Esophagus muscularis mucosa (tissue), 4 donors: ENCODE results near the gene TXNDC16. TPM values are rescaled to one million over a fixed set of nuclear protein-coding genes. Genes with fewer than 3 reads are reported as not detected.

ENCODE experiments used
- DNase-seq: peaks from one replicate; pipeline ENCODE4 v3.0.0-alpha.2; 2017; ENCODE audit errors: extremely low spot score
- H3K27ac ChIP-seq, 4 donors: fragments of 200-600 bp; sonication (generic); replicated peaks in 1 of 4; 1 replicate in 3 of 4; 2 replicates in 1 of 4; pipeline ENCODE4 v1.5.1; 2016 to 2019; ENCODE audit warnings: mild to moderate bottlenecking in 1 of 4
- H3K27me3 ChIP-seq, 4 donors: fragments of 200-600 bp; sonication (generic); one replicate each; pipeline versions ENCODE4 v1.5.1 to v1.6.0; 2016 to 2019
- H3K36me3 ChIP-seq, 4 donors: fragments of 200-600 bp; sonication (generic); one replicate each; pipeline ENCODE4 v1.5.1; 2016 to 2019
- H3K4me1 ChIP-seq, 4 donors: fragments of 200-600 bp; sonication (generic); one replicate each; pipeline ENCODE4 v1.5.1; 2016 to 2019
- H3K4me3 ChIP-seq, 4 donors: fragments of 200-600 bp; sonication (generic); 1 replicate in 2 of 4; 2 replicates in 2 of 4; pipeline ENCODE4 v1.5.1; 2016 to 2019; ENCODE audit warnings: mild to moderate bottlenecking in 4 of 4, moderate library complexity in 1 of 4
- H3K9me3 ChIP-seq, 4 donors: fragments of 200-600 bp; sonication (generic); 1 replicate in 3 of 4; 2 replicates in 1 of 4; pipeline ENCODE4 v1.5.1; 2016 to 2019
- CTCF ChIP-seq, 3 experiments: fragments of 200-600 bp in 2 of 3; fragments of 450-650 bp in 1 of 3; sonication (generic) in 2 of 3; IDR thresholded peaks; one replicate each; pipeline ENCODE4 v1.5.1; 2017 to 2019; ENCODE audit warnings: antibody characterized with exemption in 3 of 3, mild to moderate bottlenecking in 2 of 3, moderate library complexity in 1 of 3
- EP300 ChIP-seq: sonication (generic); formaldehyde crosslinking; IDR thresholded peaks from one replicate; pipeline ENCODE4 v1.6.1; 2017; ENCODE audit warnings: antibody characterized with exemption
- POLR2A ChIP-seq: fragments of 450-650 bp; IDR thresholded peaks from one replicate; pipeline ENCODE4 v1.6.1; 2017; ENCODE audit warnings: antibody characterized with exemption, moderate library complexity, mild to moderate bottlenecking, low read depth
- POLR2AphosphoS5 ChIP-seq, 2 donors: sonication (generic); formaldehyde crosslinking; IDR thresholded peaks; one replicate each; pipeline ENCODE4 v1.6.1; 2017; ENCODE audit warnings: antibody characterized with exemption in 2 of 2
- WGBS: methylation state at CpG from one replicate; pipeline ENCODE4 v1.1.5; 2018; 5-methylcytosine and 5-hydroxymethylcytosine counted together
- intact Hi-C: fragments of 100-400 bp; cut with DNase I; formaldehyde crosslinking; loops from one replicate; pipeline ENCODE4 v1.15.1; 2023
- total RNA-seq, 4 donors: library from RNA; depleted of rRNA; stranded (reverse); fragments of >200 nt; gene quantifications; one replicate each; pipeline versions ENCODE4 v1.1.0 to v1.2.1, GENCODE V29; 2016

Gene TXNDC16
- total RNA-seq = 10 to 100 TPM in 3 of 4 donors, 1 to 10 TPM in 1; 6.5 to 12.5 (median 11.8) TPM

GRCh38 chr14:52552063-52552988 lies at the start of gene TXNDC16, which contains the start of gene GPR137C:
TXNDC16 (minus strand) TSS chr14:52552505; CDS start chr14:52543557, 8,948 bp downstream.
GPR137C (plus strand) TSS chr14:52552836; CDS start chr14:52553148, 312 bp downstream.
- WGBS = 1% methylated on average over 26 of the region's 81 CpGs
- peak; percentile 100 for DNase-seq
- H3K27me3 ChIP-seq = no peaks in the 10 kb centered on the region
- intact Hi-C loops = loop anchor here (5.0 kb wide), 2 partner anchors 140 to 600 kb away; partner anchors contain the start of gene DDHD1
- peak within 1 kb of the TSS; percentile 74 to 91 (median 82) for H3K4me3 ChIP-seq
- H3K4me1 ChIP-seq = peaks cover 17 to 28% (median 28%) of the 10 kb centered on the region in 4 donors
- no peaks in the 10 kb centered on the region for H3K36me3 ChIP-seq
- TF ChIP-seq CTCF (IDR thresholded peaks at IDR 0.05) (peak in 1 of 3 experiments; percentile 14), EP300 (no peak), POLR2AphosphoS5 (IDR thresholded peaks at IDR 0.05) (peak; percentile 98 to 99), POLR2A (peak; percentile 64)
- no peaks in the 10 kb centered on the region for H3K9me3 ChIP-seq
- H3K27ac ChIP-seq = peak within 1 kb of the TSS; percentile 86 to 96 (median 94)

GRCh38 chr14:52599974-52600373 lies 47.7 kb upstream of the TXNDC16 start:
- Histone ChIP-seq H3K9me3 (peaks cover 0 to 12% (median 8%) of the 10 kb centered on the region in 4 donors), H3K27ac (no peak overlapping the region), H3K4me3 (no peak overlapping the region), H3K36me3 (no peaks in the 10 kb centered on the region), H3K27me3 (no peaks in the 10 kb centered on the region), H3K4me1 (no peaks in the 10 kb centered on the region)
- DNase-seq = no peak
- TF ChIP-seq EP300 (no peak), POLR2AphosphoS5 (IDR thresholded peaks at IDR 0.05) (no peak), CTCF (IDR thresholded peaks at IDR 0.05) (no peak), POLR2A (no peak)
- 95% methylated on average over 3 of the region's 3 CpGs for WGBS
- intact Hi-C loops = no loop called here

GRCh38 chr14:52598568-52598967 lies 46.3 kb upstream of the TXNDC16 start:
- no peak for DNase-seq
- Histone ChIP-seq H3K27ac (no peak overlapping the region), H3K9me3 (peaks cover 0 to 3% (median 0%) of the 10 kb centered on the region in 4 donors), H3K27me3 (no peaks in the 10 kb centered on the region), H3K36me3 (no peaks in the 10 kb centered on the region), H3K4me1 (no peaks in the 10 kb centered on the region), H3K4me3 (no peak overlapping the region)
- intact Hi-C loops = no loop called here
- TF ChIP-seq POLR2A = no peak
- WGBS = 96% methylated on average over 1 of the region's 1 CpG

GRCh38 chr14:52596861-52597260 lies 44.6 kb upstream of the TXNDC16 start:
- Histone ChIP-seq H3K36me3 (no peaks in the 10 kb centered on the region), H3K27me3 (no peaks in the 10 kb centered on the region), H3K27ac (no peak overlapping the region), H3K4me1 (no peaks in the 10 kb centered on the region), H3K4me3 (no peak overlapping the region), H3K9me3 (peaks cover 0 to 3% (median 0%) of the 10 kb centered on the region in 4 donors)
- 84% methylated on average over 5 of the region's 5 CpGs for WGBS
- DNase-seq = no peak
- intact Hi-C loops = no loop called here
- TF ChIP-seq EP300 (no peak), POLR2A (no peak), CTCF (IDR thresholded peaks at IDR 0.05) (no peak), POLR2AphosphoS5 (IDR thresholded peaks at IDR 0.05) (no peak)

GRCh38 chr14:52596320-52596719 lies 44.0 kb upstream of the TXNDC16 start:
- TF ChIP-seq POLR2AphosphoS5 (IDR thresholded peaks at IDR 0.05) (no peak), EP300 (no peak), CTCF (IDR thresholded peaks at IDR 0.05) (no peak), POLR2A (no peak)
- H3K4me1 ChIP-seq = no peaks in the 10 kb centered on the region
- H3K36me3 ChIP-seq = no peaks in the 10 kb centered on the region
- no peaks in the 10 kb centered on the region for H3K27me3 ChIP-seq
- H3K4me3 ChIP-seq = no peak overlapping the region
- 88% methylated on average over 6 of the region's 10 CpGs for WGBS
- no peak for DNase-seq
- no peak overlapping the region for H3K27ac ChIP-seq
- intact Hi-C loops = no loop called here
- H3K9me3 ChIP-seq = peaks cover 0 to 3% (median 0%) of the 10 kb centered on the region in 4 donors
